GM12891 (cell line): Measurements from ENCODE around the gene PSMB8.
A peak's percentile ranks its signal among the peaks of the same experiment; 100 is the strongest.

Experiments
- POLR2A ChIP-seq: IDR thresholded peaks from 2 replicates; pipeline ENCODE4 v1.6.1; 2011; ENCODE audit warnings: low read depth, low read length, control low read depth
- POLR2AphosphoS5 ChIP-seq: IDR thresholded peaks from 2 replicates; pipeline ENCODE4 v1.6.1; 2011; ENCODE audit warnings: low read depth, low read length, control low read depth
- TAF1 ChIP-seq: IDR thresholded peaks from 2 replicates; pipeline ENCODE4 v1.6.1; 2011; ENCODE audit warnings: low read depth, low read length, control low read depth

GRCh38 chr6:32852844-32853540 is 9.1 kb upstream of the PSMB8 start:
- TF ChIP-seq POLR2A (0 out of 2 replicates have a peak, but pooled peaks have one; percentile 4), POLR2AphosphoS5 (peak; percentile 22; the same call in 1 of the 2 replicates), TAF1 (no peak; the same call in 1 of the 2 replicates)
